Keratinocyte (primary cell): ENCODE measurements around the gene FKBP1A. TPM values are rescaled to one million over a fixed set of nuclear protein-coding genes. Genes with fewer than 3 reads are reported as not detected.

Experiments
- DNase-seq: peaks from one replicate; pipeline ENCODE4 v3.0.0-alpha.2; 2011; ENCODE audit warnings: low read depth, missing footprints, low spot score
- FAIRE-seq: peaks from 2 replicates; lab custom pipeline; 2011; peaks lifted over from hg19 to GRCh38; lab: Jason Lieb, UNC
- H2AFZ ChIP-seq: 2 replicates; pipeline ENCODE4 v1.6.0; 2012; ENCODE audit warnings: low read length, control low read depth, inconsistent platforms; ENCODE audit not compliant: control insufficient read depth
- H3K27ac ChIP-seq: 2 replicates; pipeline ENCODE4 v1.5.1; 2011; ENCODE audit warnings: low read length; ENCODE audit not compliant: control insufficient read depth, insufficient read depth
- H3K27me3 ChIP-seq: 3 replicates; pipeline ENCODE4 v1.6.0; 2011; ENCODE audit warnings: low read length; ENCODE audit not compliant: control insufficient read depth, insufficient read depth; ENCODE audit errors: extremely low read depth
- H3K36me3 ChIP-seq, 2 experiments: 2 replicates in 1 of 2; 3 replicates in 1 of 2; pipeline ENCODE4 v1.5.1; 2011; ENCODE audit warnings: low read length in 2 of 2, mild to moderate bottlenecking in 1 of 2; ENCODE audit not compliant: control insufficient read depth in 2 of 2, insufficient read depth in 2 of 2; ENCODE audit errors: extremely low read depth in 1 of 2
- H3K4me1 ChIP-seq: 3 replicates; pipeline ENCODE4 v1.5.1; 2011; ENCODE audit warnings: low read length; ENCODE audit not compliant: control insufficient read depth, insufficient read depth; ENCODE audit errors: extremely low read depth
- H3K4me2 ChIP-seq: 3 replicates; pipeline ENCODE4 v1.6.0; 2011; ENCODE audit warnings: low read depth, low read length; ENCODE audit not compliant: control insufficient read depth, insufficient read depth; ENCODE audit errors: extremely low read depth
- H3K4me3 ChIP-seq, 3 experiments: fragments of 200-600 bp in 1 of 3; sonication (generic) in 1 of 3; 2 replicates in 2 of 3; 3 replicates in 1 of 3; pipeline ENCODE4 v1.5.1; 2011 to 2016; ENCODE audit warnings: low read length in 3 of 3, mild to moderate bottlenecking in 3 of 3, control low read depth in 2 of 3, inconsistent platforms in 1 of 3, low read depth in 1 of 3, mixed read lengths in 1 of 3, mixed run types in 1 of 3, moderate library complexity in 1 of 3; ENCODE audit not compliant: control insufficient read depth in 2 of 3, insufficient read depth in 2 of 3; ENCODE audit errors: extremely low read depth in 1 of 3
- H3K79me2 ChIP-seq: 2 replicates; pipeline ENCODE4 v1.6.0; 2012; ENCODE audit warnings: low read length; ENCODE audit not compliant: control insufficient read depth, insufficient read depth
- H3K9ac ChIP-seq: 3 replicates; pipeline ENCODE4 v1.6.0; 2011; ENCODE audit warnings: low read length; ENCODE audit not compliant: control insufficient read depth, insufficient read depth; ENCODE audit errors: extremely low read depth
- H3K9me1 ChIP-seq: 3 replicates; pipeline ENCODE4 v1.6.0; 2011; ENCODE audit warnings: low read length; ENCODE audit not compliant: control insufficient read depth, insufficient read depth; ENCODE audit errors: extremely low read depth
- H3K9me3 ChIP-seq: 2 replicates; pipeline ENCODE4 v1.5.1; 2012; ENCODE audit warnings: low read depth, low read length; ENCODE audit not compliant: control insufficient read depth
- H4K20me1 ChIP-seq: 3 replicates; pipeline ENCODE4 v1.6.0; 2011; ENCODE audit warnings: low read length; ENCODE audit not compliant: control insufficient read depth, insufficient read depth; ENCODE audit errors: extremely low read depth
- CTCF ChIP-seq, 3 experiments: IDR thresholded peaks in 1 of 3; conservative IDR thresholded peaks in 1 of 3; optimal IDR thresholded peaks in 1 of 3; 2 replicates in 2 of 3; 3 replicates in 1 of 3; pipeline versions ENCODE3 to v1.5.1; 2011; ENCODE audit warnings: low read length in 3 of 3, mild to moderate bottlenecking in 3 of 3, moderate library complexity in 2 of 3, control low read depth in 1 of 3, inconsistent platforms in 1 of 3; ENCODE audit not compliant: insufficient read depth in 2 of 3; ENCODE audit errors: extremely low read depth in 1 of 3
- EZH2 ChIP-seq: IDR thresholded peaks from one replicate; pipeline ENCODE4 v1.6.1; 2012; ENCODE audit warnings: inconsistent platforms, mild to moderate bottlenecking, low read length, moderate library complexity
- dilution Hi-C: fragments of 300-500 bp; cut with MboI; formaldehyde crosslinking; loops from one replicate; pipeline ENCODE4 v1.7.0; 2020; ENCODE audit warnings: low sequenced_read_pairs; ENCODE audit not compliant: extremely low pct_ligation_motif_present
- polyA plus RNA-seq, 5 experiments: library from polyadenylated mRNA; depleted of rRNA in 3 of 5; stranded (reverse) in 3 of 5; stranded (forward) in 1 of 5; unstranded in 1 of 5; fragments of >200 nt; gene quantifications; 1 replicate in 1 of 5; 2 replicates in 3 of 5; 3 replicates in 1 of 5; pipeline versions ENCODE4 v1.2.1 to v1.2.3, GENCODE V29; 2011 to 2012; ENCODE audit warnings: missing spikeins in 2 of 5, low read depth in 1 of 5, low replicate concordance in 1 of 5

The FKBP1A gene
- polyA plus RNA-seq, 1 donor (not counting 4 experiments of a cell fraction or from before 2014, with no cell fraction given), result 1,010 TPM

DNA sequence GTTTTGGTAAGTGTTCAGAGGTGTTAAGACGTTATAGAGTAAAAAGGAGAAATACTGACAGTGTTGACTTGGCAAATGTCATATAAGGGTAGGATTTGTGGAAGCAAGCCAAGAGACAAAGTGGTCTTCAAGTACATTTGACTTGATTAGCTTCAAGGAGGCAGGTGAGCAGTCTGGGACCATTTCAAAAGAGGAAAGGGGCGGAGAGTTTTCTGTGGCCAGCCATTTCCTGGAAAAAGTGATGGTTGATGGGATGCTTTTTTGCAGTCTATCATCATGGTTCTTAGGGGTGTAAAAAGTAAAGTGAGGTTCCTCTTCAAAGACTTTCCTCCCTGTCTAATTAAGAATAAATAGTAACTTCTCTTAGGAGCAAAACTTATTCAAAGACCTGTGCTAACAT is 28.7 kb downstream of the FKBP1A start:
- H3K9me3 ChIP-seq, result no peaks in the 10 kb centered on the region
- H2AFZ ChIP-seq, result no peak overlapping the region
- H3K4me1 ChIP-seq, result peaks cover 7% of the 10 kb centered on the region
- H3K27ac ChIP-seq, result no peak overlapping the region
- TF ChIP-seq CTCF (optimal IDR thresholded peaks at IDR 0.05 in 1 of 3, IDR thresholded peaks at IDR 0.05 in 1 of 3, conservative IDR thresholded peaks at IDR 0.05 in 1 of 3; ENCODE audit: extremely low read depth in 1 of 3, insufficient read depth in 2 of 3, low read length in 3 of 3) (no peak), EZH2 (no peak)
- no peak overlapping the region for H3K9ac ChIP-seq
- peaks cover 12 to 27% of the 10 kb centered on the region in 2 experiments for H3K36me3 ChIP-seq
- FAIRE-seq, result no peak
- no peaks in the 10 kb centered on the region for H3K27me3 ChIP-seq
- no peak overlapping the region for H3K4me2 ChIP-seq
- no peak for DNase-seq
- peaks cover 2% of the 10 kb centered on the region for H3K9me1 ChIP-seq
- dilution Hi-C loops, result no loop called here
- H3K4me3 ChIP-seq, result no peak overlapping the region
- H4K20me1 ChIP-seq, result peaks cover 4% of the 10 kb centered on the region
- peaks cover 18% of the 10 kb centered on the region for H3K79me2 ChIP-seq

DNA sequence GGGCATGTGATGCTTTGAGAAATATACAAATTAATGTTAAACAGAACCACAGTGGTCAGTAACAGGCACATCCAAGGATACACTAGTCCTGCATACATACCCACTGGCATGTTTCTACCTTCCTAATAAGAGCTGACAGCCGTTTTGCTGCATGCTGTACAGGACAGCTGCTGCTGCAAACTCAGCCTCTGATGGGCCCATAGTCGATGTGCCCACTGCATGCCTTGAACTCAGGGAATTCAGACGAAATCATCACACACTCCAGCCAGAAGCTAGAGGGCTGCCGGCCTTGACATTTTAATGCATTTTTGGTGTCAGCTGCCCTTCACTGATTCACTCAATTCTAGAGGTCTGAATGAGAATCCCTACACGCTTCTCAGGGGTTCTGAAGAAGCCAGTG is 29.3 kb downstream of the FKBP1A start:
- Histone ChIP-seq H3K27ac (no peak overlapping the region), H3K4me2 (no peak overlapping the region), H3K9ac (no peak overlapping the region), H3K9me1 (peaks cover 2% of the 10 kb centered on the region), H3K4me1 (peaks cover 3% of the 10 kb centered on the region), H3K79me2 (peaks cover 13% of the 10 kb centered on the region), H3K36me3 (peaks cover 12 to 22% of the 10 kb centered on the region in 2 experiments), H4K20me1 (peaks cover 2% of the 10 kb centered on the region), H3K4me3 (no peak overlapping the region), H3K9me3 (no peaks in the 10 kb centered on the region), H2AFZ (no peak overlapping the region), H3K27me3 (no peaks in the 10 kb centered on the region)
- FAIRE-seq (no peak), DNase-seq (no peak)
- dilution Hi-C loops, result no loop called here
- no peak for TF ChIP-seq EZH2
- TF ChIP-seq CTCF (optimal IDR thresholded peaks at IDR 0.05 in 1 of 3, IDR thresholded peaks at IDR 0.05 in 1 of 3, conservative IDR thresholded peaks at IDR 0.05 in 1 of 3; ENCODE audit: extremely low read depth in 1 of 3, insufficient read depth in 2 of 3, low read length in 3 of 3), result no peak
